ENCODE results near the gene GUCY2C. TPM values are rescaled to one million over a fixed set of nuclear protein-coding genes. Genes with fewer than 3 reads are reported as not detected.

The GUCY2C gene
- total and polyA plus RNA-seq, 4 donors, result 0.01 to 0.05 TPM; not detected in 2

GRCh38 chr12:14607568-14607967 is 88.8 kb downstream of the GUCY2C start:
- Histone ChIP-seq H3K9ac (ENCODE audit: low read depth in 1 of 2, low read length in 2 of 2) (no peak overlapping the region), H3K27me3 (ENCODE audit: control insufficient read depth in 4 of 4, insufficient read depth in 4 of 4, low read length in 3 of 4) (no peaks in the 10 kb centered on the region), H3K27ac (ENCODE audit: low read depth in 1 of 2, low read length in 2 of 2) (no peak overlapping the region), H3K4me1 (ENCODE audit: control insufficient read depth in 4 of 4, insufficient read depth in 4 of 4, low read length in 3 of 4) (peaks cover 0 to 3% (median 0%) of the 10 kb centered on the region in 4 donors), H3K4me3 (ENCODE audit: low read depth in 1 of 3, low read length in 3 of 3) (no peak overlapping the region), H3K9me3 (ENCODE audit: control insufficient read depth in 4 of 4, low read length in 3 of 4) (peaks cover 0 to 24% (median 5%) of the 10 kb centered on the region in 4 donors), H3K36me3 (ENCODE audit: control insufficient read depth in 4 of 4, insufficient read depth in 3 of 4, low read depth in 1 of 4, low read length in 3 of 4) (no peaks in the 10 kb centered on the region)
- no peak for DNase-seq (ENCODE audit: low spot score)
- TF ChIP-seq ATF3 (IDR thresholded peaks at IDR 0.05) (no peak), YY1 (IDR thresholded peaks at IDR 0.05) (no peak)

- no peak overlapping the region for H3K9ac ChIP-seq (ENCODE audit: low read depth in 1 of 2, low read length in 2 of 2)
- H3K4me1 ChIP-seq (ENCODE audit: control insufficient read depth in 4 of 4, insufficient read depth in 4 of 4, low read length in 3 of 4), result no peaks in the 10 kb centered on the region
- peaks cover 0 to 20% (median 2%) of the 10 kb centered on the region in 4 donors for H3K9me3 ChIP-seq (ENCODE audit: control insufficient read depth in 4 of 4, low read length in 3 of 4)
- H3K4me3 ChIP-seq (ENCODE audit: low read depth in 1 of 3, low read length in 3 of 3), result peak overlapping the region in 1 of 3 donors; percentile 41
- TF ChIP-seq FOXA1 (IDR thresholded peaks at IDR 0.05) (no peak), NR2F2 (IDR thresholded peaks at IDR 0.05) (no peak), EGR1 (IDR thresholded peaks at IDR 0.05; ENCODE audit: low read depth in 2 of 2) (no peak), CTCF (IDR thresholded peaks at IDR 0.05; ENCODE audit: low read depth, low read length, missing input control) (no peak), YY1 (IDR thresholded peaks at IDR 0.05) (no peak), HNF4A (conservative IDR thresholded peaks at IDR 0.05) (no peak), ZBTB33 (IDR thresholded peaks at IDR 0.05) (no peak), ATF3 (IDR thresholded peaks at IDR 0.05) (no peak), FOXA2 (IDR thresholded peaks at IDR 0.05) (no peak), JUND (IDR thresholded peaks at IDR 0.05) (no peak), SP1 (IDR thresholded peaks at IDR 0.05) (no peak), GABPA (IDR thresholded peaks at IDR 0.05 in 1 of 2, conservative IDR thresholded peaks at IDR 0.05 in 1 of 2) (no peak), HNF4G (IDR thresholded peaks at IDR 0.05) (no peak)
- no peaks in the 10 kb centered on the region for H3K36me3 ChIP-seq (ENCODE audit: control insufficient read depth in 4 of 4, insufficient read depth in 3 of 4, low read depth in 1 of 4, low read length in 3 of 4)
- no peak overlapping the region for H3K27ac ChIP-seq (ENCODE audit: low read depth in 1 of 2, low read length in 2 of 2)
- no peak for DNase-seq (ENCODE audit: low spot score)
- 60% methylated on average over 3 of the region's 3 CpGs for WGBS
- H3K27me3 ChIP-seq (ENCODE audit: control insufficient read depth in 4 of 4, insufficient read depth in 4 of 4, low read length in 3 of 4), result no peaks in the 10 kb centered on the region
These were observed 90.9 kb downstream of the GUCY2C start for GRCh38 chr12:14605401-14605989.
